ENCODE data around the gene CHRNA10.

The CHRNA10 gene

DNA sequence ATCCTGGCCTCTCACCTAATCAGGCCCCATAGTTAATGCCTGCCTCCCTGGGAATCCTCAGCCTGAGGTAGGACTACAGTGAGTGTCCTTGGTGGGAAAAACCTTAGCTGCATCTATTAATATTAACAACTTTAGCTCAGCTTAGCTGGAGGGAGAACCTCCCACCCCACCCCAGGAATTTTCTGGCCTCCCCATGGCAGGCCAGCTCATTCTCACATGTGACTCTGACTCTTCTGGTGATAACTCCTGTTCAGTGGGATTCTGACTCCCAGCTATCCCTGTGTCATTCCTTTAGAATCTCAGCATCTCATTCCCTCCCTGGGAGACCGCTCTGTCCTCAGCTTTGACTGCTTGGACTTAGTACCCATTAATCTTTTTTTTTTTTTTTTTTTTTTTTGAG, 43.9 kb downstream of the CHRNA10 start:
- no peak for DNase-seq

DNA sequence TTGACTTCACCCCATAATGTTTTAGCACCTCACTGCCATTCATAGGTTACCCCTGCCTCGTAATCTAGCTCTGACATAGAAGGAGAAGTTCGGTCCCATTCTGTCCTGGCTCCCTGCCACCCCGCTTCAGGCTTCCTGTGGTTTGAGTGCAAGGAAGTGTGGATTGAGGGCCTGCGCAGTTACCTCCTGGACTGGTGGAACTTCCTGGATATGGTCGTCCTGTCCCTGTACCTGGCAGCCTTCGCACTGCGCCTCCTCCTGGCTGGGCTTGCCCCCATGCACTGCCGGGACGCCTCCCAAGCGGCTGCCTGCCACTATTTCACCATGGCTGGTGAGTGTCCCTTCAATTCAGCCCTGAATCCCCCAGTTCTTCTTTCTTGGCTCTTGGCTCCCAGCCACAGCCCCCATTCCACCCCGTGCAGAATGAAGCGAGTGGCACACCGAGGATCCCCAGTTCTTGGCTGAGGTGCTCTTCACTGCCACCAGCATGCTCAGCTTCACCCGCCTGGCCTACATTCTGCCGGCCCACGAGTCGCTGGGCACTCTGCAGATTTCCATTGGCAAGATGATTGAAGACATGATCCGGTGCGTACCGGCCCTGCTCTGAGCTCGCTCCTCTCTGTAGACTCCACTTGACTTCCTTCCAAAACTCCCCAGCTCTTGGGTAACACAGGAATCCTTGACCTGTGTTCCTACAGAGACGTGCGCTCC, 44.8 kb downstream of the CHRNA10 start:
- peak in 1 of 2 donors; percentile 32 for DNase-seq

DNA sequence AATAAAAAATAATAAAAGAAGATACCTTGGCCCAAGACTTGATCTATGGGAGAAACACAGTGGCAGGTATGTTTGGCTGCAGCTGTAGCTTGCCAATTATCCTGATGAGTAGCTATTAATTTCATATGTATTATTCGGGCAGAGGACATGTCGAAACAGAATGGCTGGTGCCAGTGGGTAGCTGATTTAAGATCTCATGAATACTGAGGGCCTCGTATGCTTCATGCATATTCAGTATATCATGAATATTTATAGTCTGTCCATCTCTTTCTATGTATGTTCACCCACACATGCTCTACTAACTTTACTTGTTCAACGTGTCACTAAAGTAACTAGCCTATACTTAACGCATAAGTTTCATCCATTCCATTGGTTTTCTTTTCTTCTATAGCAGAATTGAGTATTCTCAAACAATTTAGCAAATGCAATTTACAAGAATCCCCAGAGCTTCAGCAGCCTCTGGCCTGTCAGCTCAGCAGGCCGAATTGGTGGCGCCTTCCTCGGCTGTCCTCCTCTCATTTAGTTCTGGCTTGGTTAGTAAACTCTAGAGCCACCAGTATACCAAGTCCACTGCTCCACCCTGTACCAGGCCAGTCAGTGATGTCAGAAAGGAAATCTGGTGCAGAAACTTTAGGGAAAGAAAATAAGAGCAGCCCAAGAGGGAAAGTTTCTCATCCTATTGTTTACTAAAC, 47.3 kb downstream of the CHRNA10 start:
- DNase-seq: no peak

DNA sequence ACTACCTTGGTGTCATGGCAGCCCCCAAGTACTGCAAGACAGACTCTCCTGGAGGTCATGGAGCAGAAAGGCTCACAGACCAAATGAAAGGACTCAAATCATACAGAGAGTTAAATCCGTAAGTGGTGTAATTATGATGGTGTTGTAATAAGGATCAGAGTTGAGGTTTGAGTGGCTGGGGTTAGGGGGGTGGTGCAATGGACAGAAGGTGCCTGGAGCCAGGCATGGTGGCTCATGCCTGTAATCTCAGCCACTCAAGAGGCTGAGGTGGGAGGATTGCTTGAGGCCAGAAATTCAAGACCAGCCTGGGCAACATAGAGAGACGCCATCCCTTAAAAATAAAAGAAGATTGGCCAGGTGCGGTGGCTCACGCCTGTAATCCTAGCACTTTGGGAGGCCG, 48.1 kb downstream of the CHRNA10 start:
- no peak for DNase-seq

DNA sequence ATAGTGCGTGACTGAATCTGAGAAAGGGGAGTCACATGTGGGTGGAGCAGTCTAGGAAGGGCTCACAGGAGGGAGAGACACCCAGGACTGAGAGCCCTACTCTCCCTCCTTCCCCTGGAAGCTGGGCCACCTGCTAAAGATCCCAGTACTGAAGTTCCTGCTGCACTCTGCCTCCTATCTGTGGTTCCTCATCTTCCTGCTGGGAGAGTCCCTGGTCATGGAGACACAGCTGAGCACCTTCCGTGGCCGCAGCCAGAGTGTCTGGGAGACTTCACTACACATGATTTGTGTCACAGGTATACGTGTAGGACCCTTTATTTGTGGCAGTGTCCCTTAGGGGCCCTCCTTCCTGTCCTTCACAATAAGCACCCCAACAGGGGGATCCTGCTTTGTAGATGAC, 48.7 kb downstream of the CHRNA10 start:
- no peak for DNase-seq

DNA sequence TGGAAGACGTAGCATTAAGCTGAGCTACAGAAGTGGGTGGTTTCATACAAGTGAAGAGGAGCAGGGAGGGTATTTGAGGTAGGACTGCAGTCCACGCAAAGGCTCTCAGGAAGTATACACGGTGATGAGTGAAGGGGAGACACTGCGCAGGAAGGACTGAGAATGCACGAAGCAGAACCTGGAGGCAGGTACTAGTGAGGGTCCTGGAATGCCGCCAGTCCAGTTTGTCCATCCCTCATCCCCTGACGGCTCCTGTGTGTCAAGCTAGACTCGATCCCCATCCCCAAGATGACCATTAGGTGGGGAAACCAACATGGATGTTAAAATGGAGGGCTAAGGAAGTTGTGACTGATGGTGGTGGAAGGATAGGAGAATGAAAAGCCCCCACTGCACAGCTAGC, 53.2 kb downstream of the CHRNA10 start:
- DNase-seq: no peak

DNA sequence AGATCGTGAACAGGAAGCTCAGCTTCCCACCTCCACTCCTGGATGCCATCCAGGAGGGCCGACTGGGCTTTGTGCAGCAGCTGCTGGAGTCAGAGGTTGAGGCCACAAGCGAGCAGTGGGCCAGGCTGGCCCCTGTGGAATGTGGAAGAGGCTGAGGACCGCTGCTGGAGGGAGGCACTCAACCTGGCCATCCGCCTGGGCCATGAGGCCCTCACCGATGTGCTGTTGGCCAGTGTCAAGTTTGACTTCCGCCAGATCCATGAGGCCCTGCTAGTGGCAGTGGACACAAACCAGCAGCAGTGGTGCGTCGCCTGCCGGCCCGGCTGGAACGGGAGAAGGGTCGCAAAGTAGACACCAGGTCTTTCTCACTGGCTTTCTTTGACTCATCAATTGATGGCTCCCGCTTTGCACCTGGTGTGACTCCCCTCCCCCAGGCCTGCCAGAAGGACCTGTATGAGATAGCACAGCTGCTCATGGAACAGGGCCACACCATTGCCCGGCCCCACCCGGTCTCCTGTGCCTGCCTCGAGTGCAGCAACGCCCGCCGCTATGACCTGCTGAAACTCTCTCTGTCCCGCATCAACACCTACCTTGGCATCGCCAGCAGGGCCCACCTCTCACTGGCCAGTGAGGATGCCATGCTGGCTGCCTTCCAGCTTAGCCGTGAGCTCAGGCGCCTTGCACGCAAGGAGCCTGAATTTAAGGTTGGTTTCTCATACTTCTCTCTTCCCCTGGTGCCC, 54.3 kb downstream of the CHRNA10 start:
- DNase-seq: no peak

DNA sequence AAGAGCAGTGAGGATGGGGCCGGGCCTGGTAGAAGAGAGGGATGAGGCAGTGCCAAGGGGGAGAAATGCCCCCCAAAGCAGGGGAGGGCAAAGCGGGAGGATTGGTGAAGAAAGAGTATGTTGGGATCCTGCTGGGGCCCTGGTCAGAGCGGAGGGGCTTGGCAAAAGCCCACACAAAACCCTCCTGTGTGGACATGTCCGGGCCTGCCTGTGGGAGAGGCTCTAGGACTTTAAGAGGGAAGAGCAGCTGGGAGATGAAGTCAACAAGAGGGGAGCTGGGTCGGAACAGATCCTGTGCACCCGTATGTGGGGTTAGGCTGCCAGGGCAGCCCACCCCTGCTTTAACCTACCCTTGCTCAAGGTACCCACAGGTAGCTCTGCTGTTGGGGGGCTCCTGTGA, 55.2 kb downstream of the CHRNA10 start:
- no peak for DNase-seq
